ENCODE measurements around the gene THAP7.

GRCh38 chr22:20982563-20982882 is 19.4 kb downstream of the THAP7 start:
- TF ChIP-seq POLR2A (IDR thresholded peaks at IDR 0.05) = no peak
- no peak for TF ChIP-seq CTCF (IDR thresholded peaks at IDR 0.05)
